HG02981 (cell line): ENCODE measurements around the gene OR52W1.

Source experiments
- ATAC-seq: cut with Tn5 transposase; IDR thresholded peaks from one replicate; pipeline ENCODE4 v1.9.1; 2021; ENCODE audit warnings: mild to moderate bottlenecking, moderate library complexity; ENCODE audit not compliant: unreplicated experiment

The OR52W1 gene

GRCh38 chr11:6199174-6199810 lies at the start of gene OR52W1:
Gene OR52W1, plus strand, starts transcription at chr11:6199224. Its CDS starts 0 bp downstream, at chr11:6199224.
- ATAC-seq, result no peak

- no peak for ATAC-seq
Measured at GRCh38 chr11:6151117-6151516, 47.9 kb upstream of the OR52W1 start.

- ATAC-seq, result no peak
Measured at GRCh38 chr11:6152126-6152525, 46.9 kb upstream of the OR52W1 start.

- no peak for ATAC-seq
Measured at GRCh38 chr11:6156628-6157359, 42.2 kb upstream of the OR52W1 start.

- no peak for ATAC-seq
Measured at GRCh38 chr11:6170226-6170625, 28.8 kb upstream of the OR52W1 start, which contains the start of gene OR52B2. Gene OR52B2, minus strand, starts transcription at chr11:6170326. Its CDS starts 0 bp downstream, at chr11:6170326.

- ATAC-seq, result no peak
Measured at GRCh38 chr11:6175440-6175839, 23.6 kb upstream of the OR52W1 start.

- no peak for ATAC-seq
Measured at GRCh38 chr11:6191742-6192141, 7.3 kb upstream of the OR52W1 start.

- ATAC-seq, result no peak
Measured at GRCh38 chr11:6194065-6194581, 4.9 kb upstream of the OR52W1 start.

GRCh38 chr11:6196396-6196795 lies 2.6 kb upstream of the OR52W1 start:
- no peak for ATAC-seq

GRCh38 chr11:6197466-6198200 lies 1.4 kb upstream of the OR52W1 start:
- ATAC-seq, result no peak

- ATAC-seq, result no peak
Measured at GRCh38 chr11:6200975-6201374, 2.0 kb downstream of the OR52W1 start.

GRCh38 chr11:6201481-6201880 lies 2.5 kb downstream of the OR52W1 start:
- ATAC-seq, result no peak

GRCh38 chr11:6202041-6202440 lies 3.0 kb downstream of the OR52W1 start:
- no peak for ATAC-seq

GRCh38 chr11:6203327-6203726 lies 4.3 kb downstream of the OR52W1 start:
- ATAC-seq, result peak; percentile 81

- ATAC-seq, result no peak
Measured at GRCh38 chr11:6204706-6205105, 5.7 kb downstream of the OR52W1 start.

GRCh38 chr11:6205366-6205765 lies 6.3 kb downstream of the OR52W1 start, which contains the start of gene C11orf42:
Gene C11orf42, plus strand, starts transcription at chr11:6205557. Its CDS starts 59 bp downstream, at chr11:6205616.
- ATAC-seq, result no peak

- ATAC-seq, result no peak
Measured at GRCh38 chr11:6206456-6207180, 7.6 kb downstream of the OR52W1 start.

GRCh38 chr11:6209801-6210200 lies 10.8 kb downstream of the OR52W1 start:
- ATAC-seq, result no peak

- ATAC-seq, result no peak
Measured at GRCh38 chr11:6210274-6210955, 11.4 kb downstream of the OR52W1 start.

- no peak for ATAC-seq
Measured at GRCh38 chr11:6214530-6214929, 15.5 kb downstream of the OR52W1 start.
